Gastrocnemius medialis (tissue), 4 donors: Measurements from ENCODE around the gene DHRS7B.

Source experiments
- CTCF ChIP-seq, 5 experiments: fragments of 450-650 bp in 3 of 5; fragments of 200-600 bp in 2 of 5; sonication (generic) in 2 of 5; IDR thresholded peaks in 4 of 5; conservative IDR thresholded peaks in 1 of 5; 1 replicate in 4 of 5; 2 replicates in 1 of 5; pipeline ENCODE4 v1.5.1; 2016 to 2019; ENCODE audit warnings: antibody characterized with exemption in 5 of 5, mild to moderate bottlenecking in 3 of 5, moderate library complexity in 3 of 5
- POLR2A ChIP-seq, 2 donors: fragments of 450-650 bp; IDR thresholded peaks; one replicate each; pipeline ENCODE4 v1.6.1; 2017; ENCODE audit warnings: antibody characterized with exemption in 2 of 2, mild to moderate bottlenecking in 2 of 2, moderate library complexity in 2 of 2

DNA sequence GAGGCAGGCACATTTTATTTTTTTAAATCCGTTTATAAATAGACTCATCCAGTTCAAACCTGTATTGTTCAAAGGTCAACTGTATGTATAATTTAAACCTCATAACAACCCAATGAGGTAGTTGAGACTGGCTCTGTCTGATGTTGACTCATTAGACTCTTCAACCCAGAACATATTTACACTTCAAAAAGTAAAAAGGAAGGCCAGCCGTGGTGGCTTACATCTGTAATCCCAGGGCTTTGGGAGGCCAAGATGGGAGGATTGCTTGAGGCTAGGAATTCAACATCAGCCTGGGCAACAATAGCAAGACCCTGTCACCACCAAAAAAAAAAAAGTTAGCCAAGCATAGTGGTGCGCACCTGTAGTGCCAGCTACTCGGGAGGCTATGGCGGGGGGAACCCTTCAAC is 32.5 kb upstream of the DHRS7B start:
- TF ChIP-seq POLR2A (IDR thresholded peaks at IDR 0.05) (no peak), CTCF (IDR thresholded peaks at IDR 0.05 in 4 of 5, conservative IDR thresholded peaks at IDR 0.05 in 1 of 5) (no peak)
